Retinal pigment epithelial cell (primary cell): ENCODE results near the gene KRT77.

ENCODE experiments used
- DNase-seq: peaks from one replicate; pipeline ENCODE4 v3.0.0-alpha.2; 2010; ENCODE audit warnings: low read depth
- H3K4me3 ChIP-seq: 2 replicates; pipeline ENCODE4 v1.5.1; 2011; ENCODE audit warnings: mild to moderate bottlenecking, low read length, control low read depth, moderate library complexity
- CTCF ChIP-seq: conservative IDR thresholded peaks from 2 replicates; pipeline ENCODE4 v1.5.1; 2011; ENCODE audit warnings: low read depth, low read length, control low read depth, inconsistent platforms

KRT77 gene

GRCh38 chr12:52679875-52680274 lies 23.4 kb downstream of the KRT77 start:
- no peak for DNase-seq
- no peak overlapping the region for H3K4me3 ChIP-seq
- TF ChIP-seq CTCF = no peak

GRCh38 chr12:52677671-52678070 lies 25.7 kb downstream of the KRT77 start:
- TF ChIP-seq CTCF = no peak
- H3K4me3 ChIP-seq = no peak overlapping the region
- DNase-seq = no peak

GRCh38 chr12:52677126-52677525 lies 26.2 kb downstream of the KRT77 start:
- DNase-seq = no peak
- H3K4me3 ChIP-seq = no peak overlapping the region
- no peak for TF ChIP-seq CTCF

- no peak for TF ChIP-seq CTCF
These were observed 27.2 kb downstream of the KRT77 start for GRCh38 chr12:52676163-52676562.

GRCh38 chr12:52675301-52675701 lies 28.0 kb downstream of the KRT77 start:
- TF ChIP-seq CTCF = no peak
- no peak overlapping the region for H3K4me3 ChIP-seq
- no peak for DNase-seq

More at GRCh38 chr12:52676163-52676562, 27.2 kb downstream of the KRT77 start:
- DNase-seq = no peak
- H3K4me3 ChIP-seq = no peak overlapping the region

GRCh38 chr12:52674433-52674775 lies 28.9 kb downstream of the KRT77 start:
- no peak for TF ChIP-seq CTCF
- DNase-seq = no peak
- no peak overlapping the region for H3K4me3 ChIP-seq

GRCh38 chr12:52673713-52674432 lies 29.5 kb downstream of the KRT77 start:
- no peak overlapping the region for H3K4me3 ChIP-seq
- DNase-seq = no peak
- no peak for TF ChIP-seq CTCF
